A549 (cell line): ENCODE measurements around the gene ZGPAT. TPM values are rescaled to one million over a fixed set of nuclear protein-coding genes. Genes with fewer than 3 reads are reported as not detected.

ENCODE experiments used
- CBX2 ChIP-seq: fragments of 200-600 bp; sonication (generic); IDR thresholded peaks from 2 replicates; pipeline ENCODE4 v1.6.1; 2016; ENCODE audit warnings: low read depth, mild to moderate bottlenecking, borderline replicate concordance
- EHMT2 ChIP-seq: fragments of 200-600 bp; sonication (generic); IDR thresholded peaks from 2 replicates; pipeline ENCODE4 v1.6.1; 2016; ENCODE audit warnings: antibody characterized with exemption, low read depth, mild to moderate bottlenecking, moderate library complexity
- EP300 ChIP-seq, 2 experiments: fragments of >200 bp; sonication (Bioruptor Twin); formaldehyde crosslinking; IDR thresholded peaks; 2 replicates in 1 of 2; 3 replicates in 1 of 2; pipeline ENCODE4 v1.6.1; 2016 to 2017
- FOXS1 ChIP-seq: fragments of 250-450 bp; sonication (Bioruptor Pico); IDR thresholded peaks from 2 replicates; pipeline ENCODE4 v1.5.0; 2020; ENCODE audit warnings: mild to moderate bottlenecking, moderate library complexity
- GATA3 ChIP-seq: IDR thresholded peaks from 2 replicates; pipeline ENCODE4 v1.6.1; 2012; ENCODE audit warnings: borderline replicate concordance
- HOXA7 ChIP-seq: fragments of 250-450 bp; sonication (Bioruptor Pico); IDR thresholded peaks from 2 replicates; pipeline ENCODE4 v1.5.0; 2020; ENCODE audit warnings: mild to moderate bottlenecking, moderate library complexity
- JUN ChIP-seq, 2 experiments: fragments of >200 bp; sonication (Bioruptor Twin); formaldehyde crosslinking; IDR thresholded peaks; 2 replicates in 1 of 2; 3 replicates in 1 of 2; pipeline ENCODE4 v1.6.1; 2016 to 2017
- MAZ ChIP-seq: fragments of 150-350 bp; IDR thresholded peaks from 2 replicates; pipeline ENCODE4 v1.6.1; 2014; ENCODE audit warnings: antibody characterized with exemption, low read depth, low read length, borderline replicate concordance
- MYC ChIP-seq: IDR thresholded peaks from 2 replicates; pipeline ENCODE4 v1.6.1; 2012; ENCODE audit warnings: mild to moderate bottlenecking, inconsistent platforms, low read length, improper control_type of control experiment, borderline replicate concordance
- PHF8 ChIP-seq: fragments of 200-600 bp; sonication (generic); IDR thresholded peaks from 2 replicates; pipeline ENCODE4 v1.6.1; 2016; ENCODE audit warnings: low read depth, mild to moderate bottlenecking, antibody characterized with exemption, moderate library complexity, borderline replicate concordance
- RAD21 ChIP-seq, 2 experiments: fragments of >200 bp in 1 of 2; sonication (Bioruptor Twin) in 1 of 2; formaldehyde crosslinking in 1 of 2; IDR thresholded peaks in 1 of 2; conservative IDR thresholded peaks in 1 of 2; 2 replicates in 1 of 2; 3 replicates in 1 of 2; pipeline ENCODE4 v1.6.1; 2012 to 2018; ENCODE audit warnings: inconsistent platforms in 1 of 2
- polyA plus RNA-seq, 4 experiments: library from polyadenylated mRNA; depleted of rRNA in 3 of 4; stranded (reverse); fragments of >200 nt; fragmentation: RNase III in 1 of 4; extraction: RNeasy Plus Mini Kit Qiagen cat#74134 plus additional on column Dnase treatment in 1 of 4; gene quantifications; 2 replicates in 3 of 4; 3 replicates in 1 of 4; pipeline ENCODE4 v1.2.3, GENCODE V29; 2011 to 2017
- TF ChIP-seq, protein P1 (sequence below): fragments of 450-650 bp; IDR thresholded peaks from 2 replicates; pipeline ENCODE4 v1.6.1; 2014; ENCODE audit warnings: antibody characterized with exemption
- TF ChIP-seq, protein P2 (sequence below): IDR thresholded peaks from 2 replicates; pipeline ENCODE4 v1.6.1; 2012; ENCODE audit warnings: low read depth, borderline replicate concordance
- TF ChIP-seq, protein P3 (sequence below): fragments of 250-450 bp; sonication (Bioruptor Pico); IDR thresholded peaks from 2 replicates; pipeline ENCODE4 v1.5.0; 2020; ENCODE audit warnings: low read depth, mild to moderate bottlenecking, moderate library complexity
- TF ChIP-seq, protein P4 (sequence below): fragments of 200-600 bp; sonication (generic); IDR thresholded peaks from 2 replicates; pipeline ENCODE4 v1.6.1; 2016; ENCODE audit warnings: antibody characterized with exemption, mild to moderate bottlenecking, moderate library complexity
- TF ChIP-seq, protein P5 (sequence below): IDR thresholded peaks from 2 replicates; pipeline ENCODE4 v1.6.1; 2012
- TF ChIP-seq, protein P6 (sequence below): IDR thresholded peaks from 2 replicates; pipeline ENCODE4 v1.6.1; 2012

ZGPAT gene
- polyA plus RNA-seq, 2 of the 4 experiments (the other 2 are of a cell fraction), result 9.5 to 23.9 TPM

DNA sequence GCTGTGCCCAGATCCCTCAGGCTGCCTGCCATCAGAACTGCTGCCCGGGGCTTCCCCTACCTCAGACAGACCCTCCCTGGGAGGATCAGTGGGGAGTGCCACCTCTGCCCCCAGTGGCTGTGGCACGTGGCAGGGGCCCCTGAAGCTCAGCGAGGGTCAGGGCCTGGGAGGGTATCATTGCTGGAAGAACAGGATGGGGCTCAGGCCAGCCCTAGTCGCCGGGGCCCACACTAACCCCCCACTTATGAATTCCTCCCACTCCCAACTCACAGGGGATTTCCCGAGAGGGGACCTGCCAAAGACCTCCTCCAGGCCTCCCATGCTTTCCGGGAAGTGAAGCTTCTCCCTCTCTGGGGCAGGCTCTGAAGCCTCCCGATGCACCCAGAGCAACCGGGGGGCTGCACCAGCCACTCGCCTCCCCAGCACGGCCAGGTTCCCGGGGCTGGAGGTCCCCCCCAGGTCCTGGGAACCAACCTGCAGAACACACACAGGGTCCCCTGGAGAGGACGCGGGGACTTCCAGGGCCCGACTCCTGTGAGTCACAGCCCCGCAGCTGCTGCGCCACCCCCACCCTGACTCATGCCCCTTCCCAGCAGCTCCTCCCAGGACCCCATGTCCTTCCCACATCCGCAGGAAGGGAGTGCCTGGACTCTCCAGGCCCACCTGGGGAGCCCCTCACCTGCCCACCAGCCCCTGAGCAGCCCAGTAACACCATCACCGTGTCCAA lies 8.9 kb upstream of the ZGPAT start (continued):
- TF ChIP-seq, protein P1, sequence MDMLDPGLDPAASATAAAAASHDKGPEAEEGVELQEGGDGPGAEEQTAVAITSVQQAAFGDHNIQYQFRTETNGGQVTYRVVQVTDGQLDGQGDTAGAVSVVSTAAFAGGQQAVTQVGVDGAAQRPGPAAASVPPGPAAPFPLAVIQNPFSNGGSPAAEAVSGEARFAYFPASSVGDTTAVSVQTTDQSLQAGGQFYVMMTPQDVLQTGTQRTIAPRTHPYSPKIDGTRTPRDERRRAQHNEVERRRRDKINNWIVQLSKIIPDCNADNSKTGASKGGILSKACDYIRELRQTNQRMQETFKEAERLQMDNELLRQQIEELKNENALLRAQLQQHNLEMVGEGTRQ, result no peak
- TF ChIP-seq, protein P2, sequence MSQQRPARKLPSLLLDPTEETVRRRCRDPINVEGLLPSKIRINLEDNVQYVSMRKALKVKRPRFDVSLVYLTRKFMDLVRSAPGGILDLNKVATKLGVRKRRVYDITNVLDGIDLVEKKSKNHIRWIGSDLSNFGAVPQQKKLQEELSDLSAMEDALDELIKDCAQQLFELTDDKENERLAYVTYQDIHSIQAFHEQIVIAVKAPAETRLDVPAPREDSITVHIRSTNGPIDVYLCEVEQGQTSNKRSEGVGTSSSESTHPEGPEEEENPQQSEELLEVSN, result peak; percentile 31; the same call in 1 of the 2 replicates
- TF ChIP-seq PHF8 (no peak), MAZ (no peak), FOXS1 (CRISPR knock-in tag) (no peak), MYC (peak; percentile 46; the same call in 1 of the 2 replicates), HOXA7 (CRISPR knock-in tag) (peak; percentile 42; the same call in 1 of the 2 replicates), GATA3 (peak; percentile 36; the same call in 1 of the 2 replicates), RAD21 (conservative IDR thresholded peaks at IDR 0.05 in 1 of 2, IDR thresholded peaks at IDR 0.05 in 1 of 2) (no peak), EP300 (IDR thresholded peaks at IDR 0.05) (no peak), JUN (IDR thresholded peaks at IDR 0.05) (peak in 1 of 2 experiments; percentile 70; a peak in 2 of 5 replicates), CBX2 (no peak), EHMT2 (no peak)
- TF ChIP-seq, protein P3, sequence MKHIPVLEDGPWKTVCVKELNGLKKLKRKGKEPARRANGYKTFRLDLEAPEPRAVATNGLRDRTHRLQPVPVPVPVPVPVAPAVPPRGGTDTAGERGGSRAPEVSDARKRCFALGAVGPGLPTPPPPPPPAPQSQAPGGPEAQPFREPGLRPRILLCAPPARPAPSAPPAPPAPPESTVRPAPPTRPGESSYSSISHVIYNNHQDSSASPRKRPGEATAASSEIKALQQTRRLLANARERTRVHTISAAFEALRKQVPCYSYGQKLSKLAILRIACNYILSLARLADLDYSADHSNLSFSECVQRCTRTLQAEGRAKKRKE (CRISPR knock-in tag), result no peak
- TF ChIP-seq, protein P4, sequence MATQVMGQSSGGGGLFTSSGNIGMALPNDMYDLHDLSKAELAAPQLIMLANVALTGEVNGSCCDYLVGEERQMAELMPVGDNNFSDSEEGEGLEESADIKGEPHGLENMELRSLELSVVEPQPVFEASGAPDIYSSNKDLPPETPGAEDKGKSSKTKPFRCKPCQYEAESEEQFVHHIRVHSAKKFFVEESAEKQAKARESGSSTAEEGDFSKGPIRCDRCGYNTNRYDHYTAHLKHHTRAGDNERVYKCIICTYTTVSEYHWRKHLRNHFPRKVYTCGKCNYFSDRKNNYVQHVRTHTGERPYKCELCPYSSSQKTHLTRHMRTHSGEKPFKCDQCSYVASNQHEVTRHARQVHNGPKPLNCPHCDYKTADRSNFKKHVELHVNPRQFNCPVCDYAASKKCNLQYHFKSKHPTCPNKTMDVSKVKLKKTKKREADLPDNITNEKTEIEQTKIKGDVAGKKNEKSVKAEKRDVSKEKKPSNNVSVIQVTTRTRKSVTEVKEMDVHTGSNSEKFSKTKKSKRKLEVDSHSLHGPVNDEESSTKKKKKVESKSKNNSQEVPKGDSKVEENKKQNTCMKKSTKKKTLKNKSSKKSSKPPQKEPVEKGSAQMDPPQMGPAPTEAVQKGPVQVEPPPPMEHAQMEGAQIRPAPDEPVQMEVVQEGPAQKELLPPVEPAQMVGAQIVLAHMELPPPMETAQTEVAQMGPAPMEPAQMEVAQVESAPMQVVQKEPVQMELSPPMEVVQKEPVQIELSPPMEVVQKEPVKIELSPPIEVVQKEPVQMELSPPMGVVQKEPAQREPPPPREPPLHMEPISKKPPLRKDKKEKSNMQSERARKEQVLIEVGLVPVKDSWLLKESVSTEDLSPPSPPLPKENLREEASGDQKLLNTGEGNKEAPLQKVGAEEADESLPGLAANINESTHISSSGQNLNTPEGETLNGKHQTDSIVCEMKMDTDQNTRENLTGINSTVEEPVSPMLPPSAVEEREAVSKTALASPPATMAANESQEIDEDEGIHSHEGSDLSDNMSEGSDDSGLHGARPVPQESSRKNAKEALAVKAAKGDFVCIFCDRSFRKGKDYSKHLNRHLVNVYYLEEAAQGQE, result no peak
- TF ChIP-seq, protein P5, sequence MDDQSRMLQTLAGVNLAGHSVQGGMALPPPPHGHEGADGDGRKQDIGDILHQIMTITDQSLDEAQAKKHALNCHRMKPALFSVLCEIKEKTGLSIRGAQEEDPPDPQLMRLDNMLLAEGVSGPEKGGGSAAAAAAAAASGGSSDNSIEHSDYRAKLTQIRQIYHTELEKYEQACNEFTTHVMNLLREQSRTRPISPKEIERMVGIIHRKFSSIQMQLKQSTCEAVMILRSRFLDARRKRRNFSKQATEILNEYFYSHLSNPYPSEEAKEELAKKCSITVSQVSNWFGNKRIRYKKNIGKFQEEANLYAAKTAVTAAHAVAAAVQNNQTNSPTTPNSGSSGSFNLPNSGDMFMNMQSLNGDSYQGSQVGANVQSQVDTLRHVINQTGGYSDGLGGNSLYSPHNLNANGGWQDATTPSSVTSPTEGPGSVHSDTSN, result 0 out of 2 replicates have a peak, but pooled peaks have one; percentile 38
- TF ChIP-seq, protein P6, sequence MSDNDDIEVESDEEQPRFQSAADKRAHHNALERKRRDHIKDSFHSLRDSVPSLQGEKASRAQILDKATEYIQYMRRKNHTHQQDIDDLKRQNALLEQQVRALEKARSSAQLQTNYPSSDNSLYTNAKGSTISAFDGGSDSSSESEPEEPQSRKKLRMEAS, result peak; percentile 55
